HG02885 (cell line): ENCODE results near the gene CHD1L.

ENCODE experiments used
- ATAC-seq: cut with Tn5 transposase; IDR thresholded peaks from one replicate; pipeline ENCODE4 v1.9.1; 2021; ENCODE audit warnings: mild to moderate bottlenecking; ENCODE audit not compliant: unreplicated experiment, poor library complexity

CHD1L gene

GRCh38 chr1:147341246-147341645 lies 98.8 kb downstream of the CHD1L start:
- ATAC-seq = no peak
